CD4-positive, alpha-beta T cell treated with Interleukin-4 for 4 hours (primary cell): ENCODE data around the gene USO1.
"Not testable (repeated sequence)": the region's sequence is repeated elsewhere in the genome, so short reads cannot be mapped to it uniquely, and the experiment has no call there.

Experiments
- DNase-seq: peaks from one replicate; pipeline ENCODE4 v3.0.0-alpha.2; 2020

Gene USO1

GRCh38 chr4:75715105-75715799 is 9.1 kb upstream of the USO1 start:
- DNase-seq: no peak

- DNase-seq: not testable (repeated sequence)
These were observed 8.3 kb upstream of the USO1 start for GRCh38 chr4:75716054-75716453.

DNA sequence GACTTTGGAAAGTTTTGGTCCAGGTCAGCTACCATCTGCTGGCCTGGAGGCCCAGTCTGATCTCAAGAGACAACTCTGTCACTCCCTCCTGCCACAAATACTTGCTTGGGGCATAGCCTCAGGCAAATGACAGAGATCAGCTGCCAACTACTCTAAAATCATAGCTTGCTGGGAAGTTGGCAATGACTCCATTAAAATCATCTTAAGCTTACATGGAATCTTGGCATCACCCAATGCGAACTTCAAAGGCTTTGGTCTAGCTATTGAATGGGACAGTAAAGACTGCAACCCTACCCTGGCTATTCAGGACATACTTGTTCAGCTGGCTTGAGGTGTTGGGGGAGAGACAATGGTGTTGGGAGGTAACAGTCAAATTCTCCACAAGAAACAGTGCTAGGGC is 7.0 kb upstream of the USO1 start:
- DNase-seq: no peak

- DNase-seq: no peak
These were observed 5.8 kb upstream of the USO1 start for GRCh38 chr4:75718529-75718928.

- DNase-seq: no peak
These were observed 2.0 kb upstream of the USO1 start for GRCh38 chr4:75722417-75722816.

DNA sequence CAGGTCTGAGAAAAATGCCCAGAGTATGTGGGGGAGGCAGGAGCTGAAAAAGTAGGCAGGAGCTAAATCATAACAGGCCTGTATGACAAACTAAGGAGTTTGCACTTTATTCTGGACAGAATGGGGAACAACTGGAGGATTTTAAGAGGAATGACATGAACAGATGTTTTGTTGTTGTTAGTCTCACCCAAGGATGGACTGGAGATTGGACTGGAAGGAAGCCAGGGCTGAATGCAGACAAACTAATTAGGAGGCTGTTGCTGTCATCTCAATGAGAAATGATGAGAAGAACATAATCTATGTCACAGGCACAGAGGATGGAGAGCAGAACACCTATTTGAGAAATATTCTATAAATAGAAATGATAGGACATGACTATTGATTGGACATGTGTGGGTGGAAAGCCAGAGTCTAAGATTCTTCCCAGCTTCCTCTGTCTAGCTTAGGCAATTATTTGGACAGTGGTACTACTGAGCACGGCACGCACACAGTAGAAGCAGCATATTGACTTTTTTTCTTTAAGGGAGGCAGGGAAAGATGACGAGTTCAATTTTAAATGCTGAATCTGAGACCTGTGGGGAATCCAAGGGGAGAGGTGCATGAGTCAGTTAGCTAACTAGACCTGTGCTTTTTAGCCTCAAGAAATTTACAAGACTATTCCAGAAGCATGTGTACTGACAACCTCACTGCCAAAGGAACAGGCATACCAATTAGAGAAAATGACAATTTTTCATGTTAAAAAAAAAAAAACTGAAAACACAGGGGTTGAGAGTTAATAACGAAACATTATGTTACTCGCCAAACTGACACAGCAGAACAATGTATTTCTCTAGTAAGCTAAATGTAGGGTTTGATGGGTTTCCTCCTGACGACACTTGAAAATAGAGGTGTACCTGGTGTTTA is 963 bp upstream of the USO1 start:
- no peak for DNase-seq

DNA sequence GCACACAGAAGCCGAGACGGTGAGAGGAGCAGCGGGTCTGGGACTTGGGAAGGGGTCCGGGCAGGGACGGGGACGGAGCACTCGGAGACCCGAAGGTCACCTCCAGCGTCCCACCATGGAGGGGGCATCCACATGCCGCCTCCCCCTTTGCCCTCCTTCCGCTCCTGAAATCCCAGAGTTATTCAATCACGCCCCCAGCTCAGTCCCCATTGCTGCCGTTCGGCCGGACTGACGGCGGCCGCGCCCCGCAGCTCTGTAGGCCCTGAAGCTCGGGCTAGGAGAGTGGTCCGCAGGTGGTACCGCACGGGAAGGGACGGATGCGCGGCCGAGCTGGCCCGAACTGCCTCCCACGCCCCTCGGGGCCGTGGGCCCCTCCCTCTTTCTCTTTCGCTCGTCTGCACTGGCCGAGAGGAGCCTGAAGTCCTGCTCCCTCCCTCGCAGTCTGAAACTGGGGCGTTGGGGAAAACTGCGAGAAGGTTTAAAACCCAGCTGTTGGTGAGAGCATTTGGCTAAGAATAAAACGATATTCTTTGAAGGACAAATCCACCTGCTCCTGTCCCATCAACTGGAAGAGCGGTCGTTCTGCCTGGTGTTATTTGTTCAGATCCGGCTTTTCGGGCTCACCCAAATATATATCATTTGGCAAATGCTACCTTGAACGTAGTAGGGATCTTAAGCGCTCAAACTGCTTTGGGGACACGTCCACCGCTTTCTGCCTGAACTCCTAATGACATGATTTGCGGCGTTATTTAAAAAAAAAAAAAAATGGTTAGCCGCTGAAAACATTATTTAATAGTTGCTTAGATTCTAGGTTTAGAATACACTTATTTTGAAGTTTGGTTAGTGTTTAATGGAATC is 719 bp downstream of the USO1 start:
- peak; percentile 39 for DNase-seq

- not testable (repeated sequence) for DNase-seq
These were observed 1.7 kb downstream of the USO1 start for GRCh38 chr4:75725942-75726538.

GRCh38 chr4:75726577-75726976 is 2.2 kb downstream of the USO1 start:
- DNase-seq: no peak

- DNase-seq: no peak
These were observed 2.7 kb downstream of the USO1 start for GRCh38 chr4:75727073-75727472.

GRCh38 chr4:75729836-75730235 is 5.5 kb downstream of the USO1 start:
- DNase-seq: no peak

- DNase-seq: no peak
These were observed 9.0 kb downstream of the USO1 start for GRCh38 chr4:75733369-75733768.

DNA sequence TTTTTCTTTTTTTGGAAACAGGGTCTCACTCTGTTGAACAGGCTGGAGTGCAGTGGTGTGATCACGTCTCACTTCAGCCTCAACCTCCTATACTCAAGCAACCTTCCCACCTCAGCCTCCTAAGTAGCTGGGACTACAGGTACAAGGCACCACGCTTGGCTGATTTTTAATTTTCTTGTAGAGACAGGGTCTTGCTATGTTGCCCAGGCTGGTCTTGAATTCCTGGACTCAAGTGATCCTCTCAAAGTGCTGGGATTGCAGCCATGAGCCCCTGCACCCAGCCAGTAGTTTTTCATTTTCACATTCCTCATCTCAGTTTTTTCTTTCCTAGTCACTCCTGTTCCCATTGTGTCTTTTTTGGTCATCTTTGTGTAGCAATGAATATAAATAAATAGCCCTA is 11.1 kb downstream of the USO1 start:
- no peak for DNase-seq

- no peak for DNase-seq
These were observed 12.5 kb downstream of the USO1 start for GRCh38 chr4:75736862-75737261.

GRCh38 chr4:75737398-75737797 is 13.0 kb downstream of the USO1 start:
- no peak for DNase-seq

- no peak for DNase-seq
These were observed 16.6 kb downstream of the USO1 start for GRCh38 chr4:75741027-75741426.

DNA sequence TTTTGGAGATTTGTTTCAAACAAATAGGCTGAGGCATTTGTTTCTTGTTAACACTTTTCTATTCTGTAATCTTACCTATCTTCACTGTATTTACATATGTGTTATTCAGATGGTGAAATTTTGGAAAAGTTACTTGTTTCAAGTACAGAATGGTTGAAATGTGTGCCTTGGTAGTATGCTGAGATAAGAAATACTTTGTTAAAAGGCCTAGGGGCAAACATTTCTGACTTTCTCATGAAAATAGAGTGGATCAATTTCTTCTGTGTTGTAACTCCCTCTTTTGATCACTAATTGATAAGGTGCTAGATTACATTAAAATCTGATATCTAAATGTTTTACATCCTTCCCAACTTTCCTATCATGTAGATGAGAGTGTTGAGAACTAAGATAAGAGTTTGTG is 18.1 kb downstream of the USO1 start:
- DNase-seq: no peak

- no peak for DNase-seq
These were observed 20.8 kb downstream of the USO1 start for GRCh38 chr4:75745161-75745560.

GRCh38 chr4:75745721-75746199 is 21.4 kb downstream of the USO1 start:
- no peak for DNase-seq

DNA sequence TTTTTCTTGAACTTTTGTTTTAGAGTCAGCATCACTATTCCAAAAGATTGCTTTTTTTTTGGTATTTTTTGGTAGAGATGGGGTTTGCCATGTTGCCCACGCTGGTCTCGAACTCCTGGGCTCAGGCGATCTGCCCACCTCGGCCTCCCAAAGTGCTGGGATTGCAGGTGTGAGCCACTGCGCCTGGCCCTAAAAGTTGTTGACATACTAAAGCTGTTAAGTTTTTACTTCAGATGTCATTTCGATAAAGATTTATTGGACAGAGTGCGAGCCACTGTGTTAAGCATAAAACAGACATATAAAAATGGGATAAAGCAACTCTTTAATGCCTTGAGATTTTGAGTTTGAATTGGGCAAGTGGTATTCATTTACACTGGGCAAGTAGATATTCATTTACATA is 28.3 kb downstream of the USO1 start:
- no peak for DNase-seq

GRCh38 chr4:75769036-75769435 is 44.7 kb downstream of the USO1 start:
- no peak for DNase-seq

DNA sequence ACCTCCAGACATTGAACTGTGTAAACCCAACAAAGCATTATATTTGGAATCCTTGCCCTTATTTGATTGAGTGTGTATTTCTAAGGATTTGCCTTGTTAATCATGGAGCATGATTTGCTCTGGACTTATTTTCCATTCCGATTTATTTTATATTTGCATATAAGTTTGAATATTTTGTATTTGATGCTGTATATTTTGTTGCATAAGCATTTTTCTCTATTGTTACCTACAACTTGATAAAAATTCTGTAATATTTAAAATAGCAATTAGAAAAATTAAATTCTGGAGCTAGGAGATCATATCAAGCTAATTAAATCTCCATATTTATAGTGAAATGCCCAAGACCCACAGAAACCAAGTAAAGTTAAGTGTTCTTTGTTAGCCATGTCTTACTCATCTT is 47.2 kb downstream of the USO1 start:
- DNase-seq: no peak

GRCh38 chr4:75777589-75777988 is 53.2 kb downstream of the USO1 start:
- DNase-seq: no peak
